ENCODE results near the gene OSBPL10. TPM values are rescaled to one million over a fixed set of nuclear protein-coding genes. Genes with fewer than 3 reads are reported as not detected.

Gene OSBPL10
- total RNA-seq, 1 donor, result 15.0 TPM

DNA sequence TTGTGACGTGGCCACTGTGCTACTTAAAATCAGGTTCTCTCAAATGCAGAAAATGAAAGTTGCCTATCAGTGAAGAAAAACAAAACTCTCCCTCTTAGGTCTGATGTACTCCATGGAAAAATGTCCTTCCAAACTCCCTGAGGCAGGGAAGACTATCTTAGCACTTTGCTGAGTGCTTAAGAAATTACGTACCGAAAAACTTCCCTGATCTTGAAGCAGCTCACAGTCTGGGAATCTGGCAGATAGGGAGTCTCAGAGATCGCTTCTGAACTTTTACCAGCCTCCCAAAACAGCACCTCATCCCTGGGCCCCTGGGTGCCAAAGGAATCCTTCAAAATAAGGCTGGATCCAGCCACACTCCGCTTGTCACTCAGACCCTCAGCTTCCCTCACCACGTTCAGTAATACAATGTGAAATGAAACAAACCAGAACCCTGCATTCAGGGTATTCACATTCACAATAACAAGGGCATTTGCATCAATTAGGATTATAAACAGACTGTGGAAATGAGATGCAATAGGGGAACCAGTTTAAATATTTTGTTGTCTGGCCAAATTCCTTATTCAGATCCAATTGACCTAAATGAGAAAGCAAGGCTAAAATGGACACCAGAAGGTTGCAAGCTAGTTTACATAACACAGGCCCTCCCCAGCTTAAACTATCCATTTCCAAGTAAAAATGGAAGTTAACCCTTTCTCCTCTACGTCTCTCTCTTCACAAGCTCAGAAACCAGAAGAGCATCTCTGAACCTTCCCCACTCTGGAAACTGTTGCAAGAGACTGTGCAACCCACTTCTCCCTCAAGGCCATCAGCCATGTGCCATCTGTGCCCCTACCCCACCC lies 20.9 kb downstream of the OSBPL10 start:
- DNase-seq (ENCODE audit: low read depth), result peak; percentile 60
- H3K4me3 ChIP-seq (ENCODE audit: low read depth, low read length), result peak overlapping the region; percentile 53
- no peak for TF ChIP-seq CTCF (IDR thresholded peaks at IDR 0.05; ENCODE audit: insufficient read depth, low read length)

DNA sequence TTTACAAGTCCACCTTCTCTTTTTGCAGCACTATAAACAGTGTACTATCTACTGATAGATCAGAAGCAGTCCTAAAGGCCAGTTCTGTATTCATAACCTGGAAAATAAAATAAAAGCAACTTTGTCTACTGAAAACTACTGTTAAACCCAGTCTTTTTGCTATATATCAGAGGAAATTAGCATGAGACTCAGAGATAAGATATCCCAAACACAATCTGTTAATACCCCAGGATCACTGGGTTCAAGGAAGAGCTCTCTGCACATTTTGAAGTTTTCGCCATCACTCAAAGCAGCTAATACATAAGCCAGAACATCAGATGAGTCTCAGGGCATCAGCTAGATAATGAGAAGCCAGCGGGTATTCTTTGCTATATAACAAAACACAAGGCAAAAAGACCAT lies 21.8 kb downstream of the OSBPL10 start:
- no peak for DNase-seq (ENCODE audit: low read depth)
- no peak overlapping the region for H3K4me3 ChIP-seq (ENCODE audit: low read depth, low read length)

DNA sequence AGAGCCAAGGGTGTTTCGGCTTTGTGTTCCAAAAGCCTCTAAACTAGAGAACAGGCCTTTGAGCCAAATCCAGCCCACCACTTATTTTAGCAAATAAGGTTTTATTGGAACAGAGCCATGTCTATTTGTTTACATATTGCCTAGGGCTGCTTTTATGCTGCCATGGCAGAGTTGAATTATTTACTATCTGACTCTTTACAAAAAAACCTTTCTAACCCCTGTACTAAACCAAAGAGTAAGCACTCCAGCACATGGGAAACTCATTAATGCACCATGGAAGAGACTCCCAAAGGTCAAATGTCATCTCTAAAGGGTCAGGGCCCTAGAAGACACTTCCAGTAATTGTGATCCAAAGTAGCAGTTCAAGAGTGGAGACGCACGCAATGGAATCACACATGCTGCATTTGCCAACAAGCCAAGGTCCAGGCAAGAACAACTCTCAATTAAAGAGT lies 22.3 kb downstream of the OSBPL10 start:
- TF ChIP-seq CTCF (IDR thresholded peaks at IDR 0.05; ENCODE audit: insufficient read depth, low read length), result no peak
- no peak for DNase-seq (ENCODE audit: low read depth)
- H3K4me3 ChIP-seq (ENCODE audit: low read depth, low read length), result no peak overlapping the region

More for the DNA sequence above, 21.8 kb downstream of the OSBPL10 start:
- TF ChIP-seq CTCF (IDR thresholded peaks at IDR 0.05; ENCODE audit: insufficient read depth, low read length), result no peak

DNA sequence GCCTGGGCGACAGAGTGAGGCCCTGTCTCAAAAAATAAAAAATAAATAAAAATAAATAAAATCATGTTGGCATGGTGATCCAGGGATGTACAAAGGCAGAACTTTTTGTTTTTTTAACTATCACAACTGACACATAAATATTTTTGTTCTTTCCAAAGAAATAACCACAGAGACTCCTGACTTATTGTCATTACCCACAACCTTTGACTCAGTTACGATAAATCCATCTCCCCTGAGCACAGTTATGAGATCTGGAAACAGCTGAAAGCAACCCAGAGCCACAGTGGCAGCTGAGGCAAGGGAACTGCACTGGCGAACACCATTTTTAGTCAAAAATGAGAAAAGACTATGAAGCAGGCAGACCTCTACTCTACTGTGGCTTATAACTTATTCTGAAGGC lies 24.0 kb downstream of the OSBPL10 start:
- no peak for DNase-seq (ENCODE audit: low read depth)
- no peak overlapping the region for H3K4me3 ChIP-seq (ENCODE audit: low read depth, low read length)
- no peak for TF ChIP-seq CTCF (IDR thresholded peaks at IDR 0.05; ENCODE audit: insufficient read depth, low read length)

DNA sequence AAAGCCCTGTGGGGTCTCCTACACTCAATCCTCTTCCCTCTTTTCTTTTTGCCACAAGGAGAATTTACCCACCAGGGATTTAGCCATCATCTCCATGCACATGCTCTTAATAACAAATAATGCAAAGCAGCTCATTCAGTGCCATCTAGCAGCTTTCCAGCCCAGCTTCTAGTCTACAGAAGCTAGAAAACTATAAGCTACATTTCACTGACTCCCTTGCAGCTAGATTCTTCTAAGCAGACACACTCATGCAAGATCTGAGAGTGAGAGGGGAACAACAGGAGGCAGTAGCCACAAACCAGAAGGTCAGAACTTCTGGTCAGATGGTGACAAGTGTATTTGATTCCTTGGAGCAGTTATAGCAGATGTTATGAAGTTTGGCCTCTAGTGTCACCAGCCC lies 25.5 kb downstream of the OSBPL10 start:
- no peak overlapping the region for H3K4me3 ChIP-seq (ENCODE audit: low read depth, low read length)
- TF ChIP-seq CTCF (IDR thresholded peaks at IDR 0.05; ENCODE audit: insufficient read depth, low read length), result no peak
- DNase-seq (ENCODE audit: low read depth), result no peak

GRCh38 chr3:31953636-31954035 lies 27.4 kb downstream of the OSBPL10 start:
- no peak for TF ChIP-seq CTCF (IDR thresholded peaks at IDR 0.05; ENCODE audit: insufficient read depth, low read length)
- no peak for DNase-seq (ENCODE audit: low read depth)
- H3K4me3 ChIP-seq (ENCODE audit: low read depth, low read length), result no peak overlapping the region

Measured in fibroblast of the aortic adventitia (primary cell).